Stimulated activated effector memory CD8-positive, alpha-beta T cell treated with anti-CD3 and anti-CD28 coated beads, Interleukin-12 subunit alpha, Interleukin-12 subunit beta, amount 100 ng/mL, for 72 hours (primary cell): Measurements from ENCODE around the gene MAGEA9.
A peak's percentile ranks its signal among the peaks of the same experiment; 100 is the strongest.
"Not testable (repeated sequence)": the region's sequence is repeated elsewhere in the genome, so short reads cannot be mapped to it uniquely, and the experiment has no call there.

Experiments
- ATAC-seq: fragments of 150-1000 bp; cut with Tn5 transposase; 2 replicates; pipeline ENCODE4 v1.10.0; 2021
- DNase-seq, 2 donors: peaks; one replicate each; pipeline ENCODE4 v3.0.0; 2021 to 2022; ENCODE audit warnings: low spot score in 2 of 2
- H3K27ac Mint-ChIP-seq: one replicate; pipeline ENCODE4 v1.8.0; 2022; ENCODE audit warnings: mild to moderate bottlenecking, mixed read lengths
- H3K36me3 Mint-ChIP-seq: one replicate; pipeline ENCODE4 v1.8.0; 2022; ENCODE audit warnings: mild to moderate bottlenecking, mixed read lengths
- H3K4me1 Mint-ChIP-seq: one replicate; pipeline ENCODE4 v1.8.0; 2022; ENCODE audit warnings: mixed read lengths
- H3K4me3 Mint-ChIP-seq: one replicate; pipeline ENCODE4 v1.8.0; 2022; ENCODE audit warnings: mild to moderate bottlenecking, mixed read lengths
- H3K9me3 Mint-ChIP-seq: one replicate; pipeline ENCODE4 v1.8.0; 2022; ENCODE audit warnings: mixed read lengths

The MAGEA9 gene

GRCh38 chrX:149795531-149795930 is 13.8 kb downstream of the MAGEA9 start:
- DNase-seq, H3K27ac Mint-ChIP-seq, H3K4me3 Mint-ChIP-seq, H3K9me3 Mint-ChIP-seq, H3K36me3 Mint-ChIP-seq: not testable (repeated sequence)
- peak; percentile 100 for ATAC-seq
- H3K4me1 Mint-ChIP-seq = peaks cover 20% of the 10 kb centered on the region

DNA sequence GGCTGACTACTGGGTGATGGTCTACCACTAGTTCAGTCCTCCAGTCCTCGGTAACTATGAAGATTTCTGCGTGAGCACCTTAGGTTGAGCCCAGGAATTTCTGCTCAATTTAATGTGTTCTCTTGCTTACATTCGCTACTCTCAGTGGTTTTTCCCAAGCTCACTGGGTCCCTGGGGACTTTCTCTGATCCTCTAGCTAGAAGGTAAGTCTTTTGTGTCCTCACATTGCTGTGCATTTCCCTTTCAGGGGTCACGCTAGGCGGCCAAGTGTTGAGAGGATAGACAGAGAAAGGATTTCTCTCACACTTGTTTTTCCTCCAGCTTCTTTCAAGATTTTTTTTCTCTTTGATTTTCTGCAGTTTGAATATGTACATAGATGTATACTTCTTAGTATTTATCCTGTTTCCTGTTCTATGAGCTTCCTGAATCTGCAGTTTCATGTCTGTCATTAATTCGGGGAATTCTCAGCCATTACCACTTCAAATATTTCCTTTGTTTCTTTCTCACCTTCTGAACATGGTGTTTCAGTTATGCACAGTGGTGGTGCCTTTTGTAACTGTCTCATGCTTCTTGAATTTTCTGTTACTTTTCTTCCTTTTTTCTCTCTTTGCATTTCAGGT is 17.5 kb downstream of the MAGEA9 start:
- H3K27ac Mint-ChIP-seq = peak overlapping the region; percentile 48
- ATAC-seq = no peak
- H3K9me3 Mint-ChIP-seq = no peaks in the 10 kb centered on the region
- H3K4me3 Mint-ChIP-seq = no peak overlapping the region
- H3K4me1 Mint-ChIP-seq = peaks cover 20% of the 10 kb centered on the region
- no peak for DNase-seq
- H3K36me3 Mint-ChIP-seq = no peaks in the 10 kb centered on the region

- peaks cover 20% of the 10 kb centered on the region for H3K4me1 Mint-ChIP-seq
- H3K27ac Mint-ChIP-seq = no peak overlapping the region
Observed at GRCh38 chrX:149799938-149800337, 18.2 kb downstream of the MAGEA9 start.

GRCh38 chrX:149803458-149804062 is 21.8 kb downstream of the MAGEA9 start:
- H3K36me3 Mint-ChIP-seq = no peaks in the 10 kb centered on the region
- H3K4me1 Mint-ChIP-seq = peaks cover 12% of the 10 kb centered on the region
- no peak overlapping the region for H3K27ac Mint-ChIP-seq
- no peaks in the 10 kb centered on the region for H3K9me3 Mint-ChIP-seq
- no peak overlapping the region for H3K4me3 Mint-ChIP-seq
- ATAC-seq (no peak), DNase-seq (no peak)

More at GRCh38 chrX:149799938-149800337, 18.2 kb downstream of the MAGEA9 start:
- no peaks in the 10 kb centered on the region for H3K36me3 Mint-ChIP-seq
- no peak overlapping the region for H3K4me3 Mint-ChIP-seq
- ATAC-seq (no peak), DNase-seq (no peak)
- no peaks in the 10 kb centered on the region for H3K9me3 Mint-ChIP-seq

DNA sequence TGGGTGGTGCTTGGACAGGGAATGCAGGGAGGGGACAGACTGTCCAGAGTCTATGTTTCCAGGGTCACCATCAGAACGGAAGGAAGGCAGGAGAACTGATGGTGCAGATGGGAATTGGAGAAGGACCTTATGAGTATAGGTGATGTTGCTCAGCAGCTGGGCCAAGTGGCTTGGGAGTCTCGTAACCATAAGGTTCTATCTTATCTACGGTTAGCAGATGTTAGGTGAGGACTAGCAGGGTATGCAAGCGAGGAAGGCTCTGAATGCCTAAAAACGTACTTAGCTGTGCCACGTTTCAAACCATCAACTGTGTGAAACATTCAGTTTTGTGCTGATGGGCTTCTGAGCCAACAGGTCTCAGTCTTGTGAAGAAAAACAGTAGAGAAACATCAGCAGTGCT is 22.4 kb downstream of the MAGEA9 start:
- ATAC-seq = no peak
- DNase-seq = no peak
- H3K36me3 Mint-ChIP-seq = no peaks in the 10 kb centered on the region
- no peak overlapping the region for H3K27ac Mint-ChIP-seq
- peaks cover 12% of the 10 kb centered on the region for H3K4me1 Mint-ChIP-seq
- no peak overlapping the region for H3K4me3 Mint-ChIP-seq
- no peaks in the 10 kb centered on the region for H3K9me3 Mint-ChIP-seq

DNA sequence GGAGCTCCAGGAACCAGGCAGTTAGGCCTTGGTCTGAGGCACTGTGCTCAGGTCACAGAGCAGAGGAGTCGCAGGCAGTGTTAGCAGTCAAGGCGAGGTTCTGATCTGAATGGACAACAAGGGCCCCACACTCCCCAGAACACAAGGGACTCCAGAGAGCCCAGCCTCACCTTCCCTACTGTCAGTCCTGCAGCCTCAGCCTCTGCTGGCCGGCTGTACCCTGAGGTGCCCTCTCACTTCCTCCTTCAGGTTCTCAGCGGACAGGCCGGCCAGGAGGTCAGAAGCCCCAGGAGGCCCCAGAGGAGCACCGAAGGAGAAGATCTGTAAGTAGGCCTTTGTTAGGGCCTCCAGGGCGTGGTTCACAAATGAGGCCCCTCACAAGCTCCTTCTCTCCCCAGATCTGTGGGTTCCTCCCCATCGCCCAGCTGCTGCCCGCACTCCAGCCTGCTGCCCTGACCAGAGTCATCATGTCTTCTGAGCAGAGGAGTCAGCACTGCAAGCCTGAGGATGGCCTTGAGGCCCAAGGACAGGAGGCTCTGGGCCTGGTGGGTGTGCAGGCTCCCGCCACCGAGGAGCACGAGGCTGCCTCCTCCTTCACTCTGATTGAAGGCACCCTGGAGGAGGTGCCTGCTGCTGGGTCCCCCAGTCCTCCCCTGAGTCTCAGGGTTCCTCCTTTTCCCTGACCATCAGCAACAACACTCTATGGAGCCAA is 26.2 kb downstream of the MAGEA9 start:
- H3K4me3 Mint-ChIP-seq = no peak overlapping the region
- no peaks in the 10 kb centered on the region for H3K36me3 Mint-ChIP-seq
- H3K4me1 Mint-ChIP-seq = no peaks in the 10 kb centered on the region
- no peaks in the 10 kb centered on the region for H3K9me3 Mint-ChIP-seq
- ATAC-seq (no peak), DNase-seq (no peak)
- no peak overlapping the region for H3K27ac Mint-ChIP-seq

DNA sequence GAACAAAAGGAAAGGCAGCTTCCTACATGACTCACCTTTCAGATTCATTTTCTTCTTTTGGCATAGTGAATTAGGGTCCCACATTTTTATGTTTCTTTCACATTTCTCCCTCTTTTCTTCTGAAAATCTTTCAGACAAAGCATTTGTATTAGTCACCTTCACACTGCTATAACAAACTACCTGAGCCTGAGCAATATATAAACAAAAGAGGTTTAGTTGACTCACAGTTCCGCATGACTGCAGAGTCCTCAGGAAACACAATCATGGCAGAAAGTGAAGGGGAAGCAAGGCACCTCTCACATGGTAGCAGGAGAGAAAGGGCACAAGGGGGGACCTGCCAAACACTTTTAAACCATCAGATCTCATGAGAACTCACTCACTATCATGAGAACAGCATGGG is 36.9 kb downstream of the MAGEA9 start:
- Mint-ChIP-seq H3K27ac (no peak overlapping the region), H3K4me1 (peaks cover 6% of the 10 kb centered on the region), H3K4me3 (no peak overlapping the region), H3K9me3 (no peaks in the 10 kb centered on the region), H3K36me3 (no peaks in the 10 kb centered on the region)
- peak; percentile 47 for ATAC-seq
- no peak for DNase-seq

DNA sequence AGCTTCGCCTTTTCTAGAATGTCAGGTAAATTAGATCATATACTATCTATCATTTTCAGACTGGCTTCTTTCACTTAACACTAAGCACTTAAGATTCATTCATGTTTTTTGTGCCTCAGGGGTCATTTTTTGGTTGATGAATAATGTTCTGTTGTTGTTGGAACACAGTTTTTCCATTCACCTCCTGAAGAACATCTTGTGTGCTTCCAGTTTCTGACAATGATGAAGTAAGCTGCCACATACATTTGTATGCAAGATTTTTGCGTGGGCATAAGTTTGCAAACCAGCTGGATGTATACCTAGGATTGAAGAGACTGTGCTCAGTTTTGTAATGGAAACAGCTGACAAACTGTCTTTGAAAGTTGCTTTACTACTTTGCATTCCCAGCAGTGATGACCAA is 37.6 kb downstream of the MAGEA9 start:
- Mint-ChIP-seq H3K4me1 (peaks cover 6% of the 10 kb centered on the region), H3K9me3 (no peaks in the 10 kb centered on the region), H3K27ac (no peak overlapping the region)

GRCh38 chrX:149825424-149825823 is 43.7 kb downstream of the MAGEA9 start:
- H3K9me3 Mint-ChIP-seq = no peaks in the 10 kb centered on the region
- H3K36me3 Mint-ChIP-seq = peaks cover 8% of the 10 kb centered on the region
- DNase-seq (peak; percentile 19 to 56), ATAC-seq (no peak)
- H3K27ac Mint-ChIP-seq = no peak overlapping the region
- H3K4me1 Mint-ChIP-seq = peaks cover 45% of the 10 kb centered on the region
- no peak overlapping the region for H3K4me3 Mint-ChIP-seq

More for the DNA sequence above, 37.6 kb downstream of the MAGEA9 start:
- DNase-seq (no peak), ATAC-seq (no peak)
- H3K4me3 Mint-ChIP-seq = no peak overlapping the region
- no peaks in the 10 kb centered on the region for H3K36me3 Mint-ChIP-seq

- ATAC-seq (no peak), DNase-seq (no peak)
- H3K4me3 Mint-ChIP-seq = no peak overlapping the region
- H3K27ac Mint-ChIP-seq = peak overlapping the region; percentile 46
- H3K4me1 Mint-ChIP-seq = peaks cover 45% of the 10 kb centered on the region
- peaks cover 8% of the 10 kb centered on the region for H3K36me3 Mint-ChIP-seq
- H3K9me3 Mint-ChIP-seq = no peaks in the 10 kb centered on the region
Observed at GRCh38 chrX:149827254-149827653, 45.5 kb downstream of the MAGEA9 start.

DNA sequence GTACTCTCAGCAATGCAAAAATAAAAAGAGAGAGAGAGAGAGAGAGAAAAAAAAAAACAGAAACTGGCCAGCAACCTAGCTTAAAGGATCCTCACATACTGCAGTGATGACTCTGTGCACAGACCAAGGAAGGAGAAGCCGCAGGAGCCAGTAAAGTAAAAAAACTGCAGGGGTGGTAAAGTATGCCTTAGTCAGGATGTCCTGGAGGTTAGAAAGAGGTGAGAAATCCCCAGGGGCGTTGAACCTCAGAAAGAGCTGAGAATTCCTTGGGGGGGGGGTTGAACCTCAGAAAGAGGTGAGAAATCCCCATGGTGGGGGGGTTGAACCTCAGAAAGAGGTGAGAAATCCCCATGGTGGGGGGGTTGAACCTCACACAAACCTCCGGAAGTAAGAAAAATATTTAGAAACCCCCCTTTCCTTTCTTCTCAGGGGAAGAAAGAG is 48.0 kb downstream of the MAGEA9 start:
- H3K36me3 Mint-ChIP-seq = peaks cover 8% of the 10 kb centered on the region
- peak overlapping the region; percentile 36 for H3K27ac Mint-ChIP-seq

GRCh38 chrX:149830192-149830873 is 48.6 kb downstream of the MAGEA9 start:
- DNase-seq (peak in 1 of 2 donors; percentile 59), ATAC-seq (peak; percentile 94)
- Mint-ChIP-seq H3K27ac (peak overlapping the region; percentile 36), H3K4me3 (peak overlapping the region; percentile 68), H3K9me3 (no peaks in the 10 kb centered on the region), H3K36me3 (peaks cover 8% of the 10 kb centered on the region), H3K4me1 (peaks cover 40% of the 10 kb centered on the region)

More for the DNA sequence above, 48.0 kb downstream of the MAGEA9 start:
- Mint-ChIP-seq H3K4me3 (peak overlapping the region; percentile 68), H3K9me3 (no peaks in the 10 kb centered on the region), H3K4me1 (peaks cover 45% of the 10 kb centered on the region)
- ATAC-seq = peak; percentile 92
- peak in 1 of 2 donors; percentile 55 for DNase-seq

DNA sequence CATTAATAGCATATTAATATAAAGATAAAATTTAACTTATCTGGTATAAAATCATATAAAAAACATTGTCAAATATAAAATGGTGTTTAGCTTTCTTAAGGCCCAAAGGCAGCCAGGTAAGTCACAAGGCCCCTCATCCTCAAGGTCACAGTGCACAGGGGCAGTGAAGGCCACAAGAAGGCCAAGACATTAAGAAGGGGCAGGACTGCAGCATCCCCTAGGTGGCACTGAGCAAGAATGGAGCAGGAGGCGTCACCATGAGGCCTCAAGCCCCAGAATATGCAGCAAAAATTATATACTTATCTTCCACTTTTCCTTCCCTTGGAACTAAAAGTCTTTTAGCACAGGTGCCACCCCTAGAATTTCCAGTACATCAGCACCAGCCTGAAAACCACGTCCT is 49.7 kb downstream of the MAGEA9 start:
- DNase-seq (no peak), ATAC-seq (no peak)
- peaks cover 35% of the 10 kb centered on the region for H3K4me1 Mint-ChIP-seq
- H3K36me3 Mint-ChIP-seq = peaks cover 8% of the 10 kb centered on the region
- no peaks in the 10 kb centered on the region for H3K9me3 Mint-ChIP-seq
- H3K27ac Mint-ChIP-seq = no peak overlapping the region
- no peak overlapping the region for H3K4me3 Mint-ChIP-seq

DNA sequence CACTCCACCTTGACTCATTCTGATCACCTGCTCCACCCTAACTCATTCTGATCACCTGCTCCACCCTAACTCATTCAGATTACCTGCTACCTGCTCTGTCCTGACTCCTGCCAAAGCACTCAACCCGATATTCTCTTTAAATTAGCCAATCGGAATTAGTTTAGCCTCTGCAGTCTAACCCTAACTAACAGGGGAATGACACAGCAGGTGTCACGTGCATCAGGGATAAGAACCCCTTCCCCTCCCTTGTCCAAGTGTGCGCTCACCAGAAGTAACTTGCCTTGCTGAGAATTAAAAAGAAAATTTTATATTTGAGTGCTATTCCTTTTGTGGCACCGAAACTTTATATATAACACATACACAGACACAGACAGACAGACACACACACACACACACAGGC is 55.0 kb downstream of the MAGEA9 start:
- H3K36me3 Mint-ChIP-seq, ATAC-seq, H3K9me3 Mint-ChIP-seq, H3K27ac Mint-ChIP-seq, DNase-seq, H3K4me3 Mint-ChIP-seq, H3K4me1 Mint-ChIP-seq: not testable (repeated sequence)

DNA sequence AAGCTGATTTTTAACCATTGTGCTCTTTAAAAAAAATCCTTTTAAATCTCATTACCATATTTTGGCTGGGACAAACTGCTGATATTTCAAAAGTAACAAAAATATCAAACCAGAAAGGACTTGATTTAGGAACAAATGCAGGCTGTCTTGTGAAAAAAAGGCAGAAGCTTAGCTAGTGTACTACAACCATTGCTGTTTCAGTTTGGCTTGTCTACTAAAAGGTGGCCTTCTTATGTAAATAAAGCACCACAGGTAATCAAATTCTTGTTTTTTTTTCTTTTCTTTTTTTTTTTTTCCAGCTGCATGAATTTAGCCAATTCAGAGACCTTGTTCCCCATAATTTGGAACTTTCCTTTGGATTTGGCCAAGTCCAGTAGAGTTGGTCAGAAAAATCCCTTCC is 55.4 kb downstream of the MAGEA9 start:
- no peak for ATAC-seq
- Mint-ChIP-seq H3K36me3 (no peaks in the 10 kb centered on the region), H3K4me3 (no peak overlapping the region), H3K27ac (no peak overlapping the region), H3K4me1 (peaks cover 6% of the 10 kb centered on the region), H3K9me3 (no peaks in the 10 kb centered on the region)
- DNase-seq = no peak
